ENCODE results near the gene KRT10. TPM values are rescaled to one million over a fixed set of nuclear protein-coding genes. Genes with fewer than 3 reads are reported as not detected.

Gene KRT10
- total RNA-seq, 1 donor from 2014 or later, result 50.6 TPM

- no peaks in the 10 kb centered on the region for H3K36me3 Mint-ChIP-seq (ENCODE audit: low read depth, unreplicated experiment)
- H3K9me3 Mint-ChIP-seq (ENCODE audit: unreplicated experiment), result no peaks in the 10 kb centered on the region
- peak; percentile 5 for DNase-seq (ENCODE audit: low read depth)
- H3K36me3 ChIP-seq (ENCODE audit: insufficient read depth, low read length), result no peaks in the 10 kb centered on the region
- H3K4me2 ChIP-seq (ENCODE audit: low read length), result no peak overlapping the region
- H3K4me3 ChIP-seq (ENCODE audit: insufficient read depth, low read depth, low read length), result no peak overlapping the region
- H3K4me3 Mint-ChIP-seq (ENCODE audit: unreplicated experiment), result no peak overlapping the region
- H3K79me2 ChIP-seq (ENCODE audit: insufficient read depth, low read length), result no peaks in the 10 kb centered on the region
- H4K20me1 ChIP-seq (ENCODE audit: insufficient read depth, low read length), result no peaks in the 10 kb centered on the region
- H3K4me1 ChIP-seq (ENCODE audit: insufficient read depth, low read length), result no peaks in the 10 kb centered on the region
- H3K27ac Mint-ChIP-seq (ENCODE audit: unreplicated experiment), result no peak overlapping the region
- TF ChIP-seq EZH2 (IDR thresholded peaks at IDR 0.05; ENCODE audit: insufficient read depth, low read length) (no peak), CTCF (IDR thresholded peaks at IDR 0.05; ENCODE audit: insufficient read depth, low read depth, low read length) (no peak)
- no peaks in the 10 kb centered on the region for H3K4me1 Mint-ChIP-seq (ENCODE audit: low read depth, unreplicated experiment)
- no peak overlapping the region for H3K9ac ChIP-seq (ENCODE audit: low read length)
- no peak overlapping the region for H3K27ac ChIP-seq (ENCODE audit: low read depth, low read length)
- no peaks in the 10 kb centered on the region for H3K27me3 Mint-ChIP-seq (ENCODE audit: low read depth, unreplicated experiment)
- H2AFZ ChIP-seq (ENCODE audit: low read depth, low read length), result no peak overlapping the region
- H3K9me3 ChIP-seq (ENCODE audit: insufficient read depth, low read depth, low read length), result no peaks in the 10 kb centered on the region
- no peak for FAIRE-seq
- no peaks in the 10 kb centered on the region for H3K27me3 ChIP-seq (ENCODE audit: insufficient read depth, low read length)
Measured at GRCh38 chr17:40857535-40857934, 35.1 kb upstream of the KRT10 start.

DNA sequence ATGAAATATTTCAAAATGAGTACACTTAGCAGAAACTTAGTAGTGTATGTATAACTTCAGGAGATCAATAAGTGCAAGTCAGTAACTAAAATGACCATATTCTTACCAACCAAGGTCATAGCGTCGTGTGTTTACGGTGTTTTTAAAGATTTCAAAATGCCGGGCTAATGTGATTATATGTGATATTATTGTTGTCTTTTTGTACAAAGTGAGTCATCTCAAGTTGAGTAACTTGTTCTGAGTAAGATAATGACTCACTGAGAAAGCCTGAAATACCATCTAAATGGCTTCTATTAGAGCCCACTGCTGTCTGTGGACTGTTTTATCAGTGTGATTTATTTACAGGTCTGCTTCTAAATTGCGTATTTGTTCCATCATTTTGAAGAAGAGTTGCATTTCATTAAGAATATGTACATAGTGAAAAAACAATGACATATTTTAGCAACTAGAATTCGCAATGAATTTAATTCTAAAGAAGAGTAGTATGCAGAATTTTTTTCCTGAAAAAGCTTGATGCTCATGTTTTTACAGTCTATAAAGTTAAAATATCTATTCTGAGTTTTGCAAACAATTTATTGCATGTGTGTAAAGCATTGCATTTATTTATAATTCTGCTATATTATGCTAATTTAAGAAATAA lies 31.9 kb upstream of the KRT10 start:
- no peak overlapping the region for H3K9ac ChIP-seq (ENCODE audit: low read length)
- H3K27ac ChIP-seq (ENCODE audit: low read depth, low read length), result no peak overlapping the region
- no peaks in the 10 kb centered on the region for H4K20me1 ChIP-seq (ENCODE audit: insufficient read depth, low read length)
- no peak overlapping the region for H3K4me3 Mint-ChIP-seq (ENCODE audit: unreplicated experiment)
- H3K4me2 ChIP-seq (ENCODE audit: low read length), result peak overlapping the region; percentile 43
- FAIRE-seq, result peak; percentile 98
- H3K79me2 ChIP-seq (ENCODE audit: insufficient read depth, low read length), result no peaks in the 10 kb centered on the region
- no peaks in the 10 kb centered on the region for H3K27me3 Mint-ChIP-seq (ENCODE audit: low read depth, unreplicated experiment)
- peak; percentile 88 for DNase-seq (ENCODE audit: low read depth)
- no peak overlapping the region for H2AFZ ChIP-seq (ENCODE audit: low read depth, low read length)
- H3K36me3 Mint-ChIP-seq (ENCODE audit: low read depth, unreplicated experiment), result no peaks in the 10 kb centered on the region
- H3K9me3 ChIP-seq (ENCODE audit: insufficient read depth, low read depth, low read length), result no peaks in the 10 kb centered on the region
- H3K9me3 Mint-ChIP-seq (ENCODE audit: unreplicated experiment), result no peaks in the 10 kb centered on the region
- TF ChIP-seq EZH2 (IDR thresholded peaks at IDR 0.05; ENCODE audit: insufficient read depth, low read length), result no peak
- TF ChIP-seq CTCF (IDR thresholded peaks at IDR 0.05; ENCODE audit: insufficient read depth, low read depth, low read length), result no peak
- H3K4me1 ChIP-seq (ENCODE audit: insufficient read depth, low read length), result no peaks in the 10 kb centered on the region
- no peak overlapping the region for H3K27ac Mint-ChIP-seq (ENCODE audit: unreplicated experiment)
- no peaks in the 10 kb centered on the region for H3K36me3 ChIP-seq (ENCODE audit: insufficient read depth, low read length)
- no peaks in the 10 kb centered on the region for H3K27me3 ChIP-seq (ENCODE audit: insufficient read depth, low read length)
- H3K4me1 Mint-ChIP-seq (ENCODE audit: low read depth, unreplicated experiment), result no peaks in the 10 kb centered on the region
- H3K4me3 ChIP-seq (ENCODE audit: insufficient read depth, low read depth, low read length), result no peak overlapping the region

DNA sequence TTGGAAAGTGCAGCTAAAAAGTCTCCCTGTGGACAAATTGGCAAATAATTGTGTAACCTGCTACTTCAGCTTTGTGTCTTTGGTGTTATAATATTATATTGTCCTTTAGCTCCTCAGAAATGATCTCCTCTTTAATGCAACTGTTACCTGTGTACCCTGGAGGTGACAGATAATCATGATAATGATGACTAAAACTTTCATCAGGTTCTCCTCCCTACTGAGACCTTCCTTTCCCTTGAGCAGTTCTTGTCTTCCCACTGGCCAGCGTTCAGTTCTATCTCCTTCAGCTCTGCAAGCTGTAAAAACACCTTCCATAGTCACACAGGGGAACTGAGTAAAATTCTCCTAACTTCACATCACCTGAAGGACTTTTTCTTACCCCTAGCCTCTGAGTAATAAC lies 29.9 kb upstream of the KRT10 start:
- no peaks in the 10 kb centered on the region for H3K9me3 Mint-ChIP-seq (ENCODE audit: unreplicated experiment)
- H3K9ac ChIP-seq (ENCODE audit: low read length), result no peak overlapping the region
- TF ChIP-seq CTCF (IDR thresholded peaks at IDR 0.05; ENCODE audit: insufficient read depth, low read depth, low read length) (no peak), EZH2 (IDR thresholded peaks at IDR 0.05; ENCODE audit: insufficient read depth, low read length) (no peak)
- H3K36me3 ChIP-seq (ENCODE audit: insufficient read depth, low read length), result no peaks in the 10 kb centered on the region
- H3K4me1 Mint-ChIP-seq (ENCODE audit: low read depth, unreplicated experiment), result no peaks in the 10 kb centered on the region
- no peaks in the 10 kb centered on the region for H3K4me1 ChIP-seq (ENCODE audit: insufficient read depth, low read length)
- no peaks in the 10 kb centered on the region for H3K36me3 Mint-ChIP-seq (ENCODE audit: low read depth, unreplicated experiment)
- H3K27ac ChIP-seq (ENCODE audit: low read depth, low read length), result no peak overlapping the region
- no peak overlapping the region for H3K4me2 ChIP-seq (ENCODE audit: low read length)
- H3K4me3 ChIP-seq (ENCODE audit: insufficient read depth, low read depth, low read length), result no peak overlapping the region
- H4K20me1 ChIP-seq (ENCODE audit: insufficient read depth, low read length), result no peaks in the 10 kb centered on the region
- no peak overlapping the region for H3K27ac Mint-ChIP-seq (ENCODE audit: unreplicated experiment)
- no peak overlapping the region for H3K4me3 Mint-ChIP-seq (ENCODE audit: unreplicated experiment)
- FAIRE-seq (no peak), DNase-seq (ENCODE audit: low read depth) (no peak)
- H3K27me3 Mint-ChIP-seq (ENCODE audit: low read depth, unreplicated experiment), result no peaks in the 10 kb centered on the region
- no peaks in the 10 kb centered on the region for H3K9me3 ChIP-seq (ENCODE audit: insufficient read depth, low read depth, low read length)
- H2AFZ ChIP-seq (ENCODE audit: low read depth, low read length), result no peak overlapping the region
- no peaks in the 10 kb centered on the region for H3K79me2 ChIP-seq (ENCODE audit: insufficient read depth, low read length)
- H3K27me3 ChIP-seq (ENCODE audit: insufficient read depth, low read length), result no peaks in the 10 kb centered on the region
